GM23248 (cell line): ENCODE measurements around the gene CSMD2.

ENCODE experiments used
- EZH2 ChIP-seq: fragments of 200-600 bp; sonication (generic); IDR thresholded peaks from 2 replicates; pipeline ENCODE4 v1.6.1; 2018; ENCODE audit warnings: antibody characterized with exemption, mild to moderate bottlenecking; ENCODE audit not compliant: insufficient read depth, poor library complexity, severe bottlenecking
- EZH2phosphoT487 ChIP-seq: fragments of 200-600 bp; sonication (generic); IDR thresholded peaks from 2 replicates; pipeline ENCODE4 v1.6.1; 2018; ENCODE audit warnings: antibody characterized with exemption, moderate library complexity, mild to moderate bottlenecking, low read depth; ENCODE audit not compliant: insufficient read depth

- TF ChIP-seq EZH2 = no peak
- TF ChIP-seq EZH2phosphoT487 = no peak
These were observed 32.9 kb downstream of the CSMD2 start for GRCh38 chr1:34132161-34132420.
